ENCODE measurements around the gene FBRSL1. TPM values are rescaled to one million over a fixed set of nuclear protein-coding genes. Genes with fewer than 3 reads are reported as not detected.
"Not testable (repeated sequence)": the region's sequence is repeated elsewhere in the genome, so short reads cannot be mapped to it uniquely, and the experiment has no call there.

The FBRSL1 gene
- total RNA-seq, 2 experiments from 2014 or later: 35.7 to 55.1 TPM

- DNase-seq (no peak), ATAC-seq (no peak)
- no peaks in the 10 kb centered on the region for H3K27me3 Mint-ChIP-seq
- ChIA-PET POLR2A (no interaction called here), CTCF (interaction anchor here (0.6 to 1.0 kb wide), 3 partner anchors 65 to 88 kb away, joined by 3 read pairs; no protein-coding TSS in a partner anchor)
- intact Hi-C loops (cut with DNase I, micrococcal nuclease): no loop called here
- no peak overlapping the region for H3K27ac Mint-ChIP-seq
- no peak overlapping the region for H3K4me3 Mint-ChIP-seq
- no peaks in the 10 kb centered on the region for H3K36me3 Mint-ChIP-seq (ENCODE audit: low read depth)
- no peaks in the 10 kb centered on the region for H3K9me3 Mint-ChIP-seq (ENCODE audit: low read depth)
- peaks cover 4% of the 10 kb centered on the region for H3K4me1 Mint-ChIP-seq
Observed at GRCh38 chr12:132527186-132527882, 37.4 kb downstream of the FBRSL1 start.

- no peak overlapping the region for H3K4me3 Mint-ChIP-seq
- H3K27ac Mint-ChIP-seq: no peak overlapping the region
- H3K36me3 Mint-ChIP-seq (ENCODE audit: low read depth): no peaks in the 10 kb centered on the region
- DNase-seq: no peak
- H3K9me3 Mint-ChIP-seq (ENCODE audit: low read depth): no peaks in the 10 kb centered on the region
- peaks cover 4% of the 10 kb centered on the region for H3K4me1 Mint-ChIP-seq
- ChIA-PET CTCF (interaction anchor here (0.8 to 1.0 kb wide), 2 partner anchors 87 to 113 kb away, joined by 3 read pairs; no protein-coding TSS in a partner anchor), POLR2A (no interaction called here)
- H3K27me3 Mint-ChIP-seq: no peaks in the 10 kb centered on the region
- no peak for ATAC-seq
- intact Hi-C loops (cut with DNase I, micrococcal nuclease): no loop called here
Observed at GRCh38 chr12:132527883-132528264, 37.9 kb downstream of the FBRSL1 start.

DNA sequence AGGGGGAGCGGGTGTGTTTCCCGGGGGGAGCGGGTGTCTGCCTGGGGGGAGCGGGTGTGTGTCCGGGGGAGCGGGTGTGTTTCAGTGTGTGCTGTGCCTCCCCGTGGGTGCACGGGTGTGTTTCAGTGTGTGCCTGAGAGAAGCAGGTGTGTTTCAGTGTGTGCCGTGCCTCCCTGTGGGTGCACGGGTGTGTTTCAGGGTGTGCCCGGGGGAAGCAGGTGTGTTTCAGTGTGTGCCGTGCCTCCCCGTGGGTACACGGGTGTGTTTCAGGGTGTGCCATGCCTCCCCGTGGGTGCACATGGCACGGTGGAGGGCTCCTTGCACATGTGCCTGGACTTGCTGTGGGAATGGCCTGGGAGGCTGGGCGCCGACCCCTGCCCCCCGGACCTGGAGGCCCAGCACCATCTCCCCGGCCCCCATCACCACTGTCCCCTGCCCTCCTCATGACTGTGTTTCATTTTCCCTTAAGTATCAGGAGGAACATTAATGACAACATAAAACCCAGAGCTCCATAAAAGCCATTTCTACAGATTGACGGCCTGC, 38.7 kb downstream of the FBRSL1 start:
- DNase-seq (no peak), ATAC-seq (no peak)
- H3K9me3 Mint-ChIP-seq (ENCODE audit: low read depth): no peaks in the 10 kb centered on the region
- intact Hi-C loops (cut with DNase I, micrococcal nuclease): no loop called here
- H3K27ac Mint-ChIP-seq: no peak overlapping the region
- no peaks in the 10 kb centered on the region for H3K27me3 Mint-ChIP-seq
- POLR2A ChIA-PET: no interaction called here
- no peaks in the 10 kb centered on the region for H3K36me3 Mint-ChIP-seq (ENCODE audit: low read depth)
- H3K4me1 Mint-ChIP-seq: peaks cover 3% of the 10 kb centered on the region
- CTCF ChIA-PET: interaction anchor here (0.8 to 0.9 kb wide), 2 partner anchors 9 to 113 kb away, joined by 3 to 4 read pairs; no protein-coding TSS in a partner anchor
- no peak overlapping the region for H3K4me3 Mint-ChIP-seq

GRCh38 chr12:132529156-132529839, 39.3 kb downstream of the FBRSL1 start:
- Mint-ChIP-seq H3K4me3 (no peak overlapping the region), H3K4me1 (no peaks in the 10 kb centered on the region), H3K27me3 (no peaks in the 10 kb centered on the region), H3K27ac (no peak overlapping the region), H3K36me3 (ENCODE audit: low read depth) (no peaks in the 10 kb centered on the region), H3K9me3 (ENCODE audit: low read depth) (no peaks in the 10 kb centered on the region)
- CTCF ChIA-PET: interaction anchor here (0.9 to 1.4 kb wide), 2 partner anchors 10 to 32 kb away, joined by 3 to 4 read pairs; no protein-coding TSS in a partner anchor
- POLR2A ChIA-PET: no interaction called here
- intact Hi-C loops (cut with DNase I, micrococcal nuclease): no loop called here
- ATAC-seq (no peak), DNase-seq (no peak)

DNA sequence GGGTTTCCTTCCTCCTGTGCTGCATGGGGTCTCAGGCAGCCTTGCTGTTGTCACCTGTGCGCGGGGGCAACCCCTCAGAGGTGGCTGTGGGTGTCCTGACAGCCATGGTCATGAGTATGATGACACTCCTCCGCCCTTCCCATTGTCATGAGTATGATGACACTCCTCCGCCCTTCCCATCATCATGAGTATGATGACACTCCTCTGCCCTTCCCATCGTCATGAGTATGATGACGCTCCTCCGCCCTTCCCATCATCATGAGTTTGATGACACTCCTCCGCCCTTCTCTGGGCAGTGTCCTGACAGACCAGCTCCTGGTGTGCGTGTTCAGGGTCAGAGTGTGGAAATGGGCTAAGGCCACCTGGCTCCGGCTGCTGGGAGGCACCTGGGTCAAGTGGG, 40.0 kb downstream of the FBRSL1 start:
- ChIA-PET CTCF (interaction anchor here (0.9 to 1.4 kb wide), 2 partner anchors 10 to 31 kb away, joined by 3 to 4 read pairs; no protein-coding TSS in a partner anchor), POLR2A (no interaction called here)
- no peaks in the 10 kb centered on the region for H3K27me3 Mint-ChIP-seq
- no peaks in the 10 kb centered on the region for H3K36me3 Mint-ChIP-seq (ENCODE audit: low read depth)
- no peak overlapping the region for H3K4me3 Mint-ChIP-seq
- intact Hi-C loops (cut with DNase I, micrococcal nuclease): no loop called here
- DNase-seq: no peak
- H3K27ac Mint-ChIP-seq: no peak overlapping the region
- ATAC-seq: no peak
- no peaks in the 10 kb centered on the region for H3K9me3 Mint-ChIP-seq (ENCODE audit: low read depth)
- H3K4me1 Mint-ChIP-seq: no peaks in the 10 kb centered on the region

DNA sequence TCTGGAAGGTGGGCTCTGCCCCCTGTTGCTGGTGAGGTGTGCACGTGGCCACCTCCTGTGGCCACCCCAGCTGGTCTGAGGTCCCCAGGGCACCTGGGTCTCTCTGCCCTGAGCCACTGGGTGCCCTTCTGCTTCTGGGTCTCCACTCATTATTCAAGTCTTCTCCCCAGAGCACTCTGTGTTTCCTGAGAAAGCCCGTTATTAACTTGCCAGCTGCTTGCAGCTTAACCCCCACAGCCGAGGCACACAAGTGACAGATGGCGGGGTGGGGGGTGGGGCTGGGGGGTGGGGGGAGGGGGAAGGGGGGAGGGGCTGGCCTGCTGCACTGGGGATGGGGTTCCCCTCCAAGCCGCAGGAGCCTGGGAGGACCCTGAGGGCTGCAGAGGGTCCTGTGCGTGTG, 40.5 kb downstream of the FBRSL1 start:
- H3K9me3 Mint-ChIP-seq (ENCODE audit: low read depth): peaks cover 3% of the 10 kb centered on the region
- no peaks in the 10 kb centered on the region for H3K27me3 Mint-ChIP-seq
- intact Hi-C loops (cut with DNase I, micrococcal nuclease): no loop called here
- no peaks in the 10 kb centered on the region for H3K4me1 Mint-ChIP-seq
- no peaks in the 10 kb centered on the region for H3K36me3 Mint-ChIP-seq (ENCODE audit: low read depth)
- ATAC-seq (no peak), DNase-seq (no peak)
- ChIA-PET POLR2A (no interaction called here), CTCF (interaction anchor here (1.4 kb wide), 1 partner anchor 31 kb away, joined by 3 read pairs; no protein-coding TSS in a partner anchor)
- no peak overlapping the region for H3K27ac Mint-ChIP-seq
- no peak overlapping the region for H3K4me3 Mint-ChIP-seq

- intact Hi-C loops (cut with DNase I, micrococcal nuclease): no loop called here
- no peaks in the 10 kb centered on the region for H3K27me3 Mint-ChIP-seq
- peaks cover 4% of the 10 kb centered on the region for H3K9me3 Mint-ChIP-seq (ENCODE audit: low read depth)
- no peaks in the 10 kb centered on the region for H3K36me3 Mint-ChIP-seq (ENCODE audit: low read depth)
- DNase-seq (no peak), ATAC-seq (no peak)
- ChIA-PET POLR2A (no interaction called here), CTCF (interaction anchor here (1.4 kb wide), 1 partner anchor 30 kb away, joined by 3 read pairs; no protein-coding TSS in a partner anchor)
- no peak overlapping the region for H3K4me3 Mint-ChIP-seq
- H3K4me1 Mint-ChIP-seq: no peaks in the 10 kb centered on the region
- no peak overlapping the region for H3K27ac Mint-ChIP-seq
Observed at GRCh38 chr12:132530851-132531250, 40.9 kb downstream of the FBRSL1 start.

DNA sequence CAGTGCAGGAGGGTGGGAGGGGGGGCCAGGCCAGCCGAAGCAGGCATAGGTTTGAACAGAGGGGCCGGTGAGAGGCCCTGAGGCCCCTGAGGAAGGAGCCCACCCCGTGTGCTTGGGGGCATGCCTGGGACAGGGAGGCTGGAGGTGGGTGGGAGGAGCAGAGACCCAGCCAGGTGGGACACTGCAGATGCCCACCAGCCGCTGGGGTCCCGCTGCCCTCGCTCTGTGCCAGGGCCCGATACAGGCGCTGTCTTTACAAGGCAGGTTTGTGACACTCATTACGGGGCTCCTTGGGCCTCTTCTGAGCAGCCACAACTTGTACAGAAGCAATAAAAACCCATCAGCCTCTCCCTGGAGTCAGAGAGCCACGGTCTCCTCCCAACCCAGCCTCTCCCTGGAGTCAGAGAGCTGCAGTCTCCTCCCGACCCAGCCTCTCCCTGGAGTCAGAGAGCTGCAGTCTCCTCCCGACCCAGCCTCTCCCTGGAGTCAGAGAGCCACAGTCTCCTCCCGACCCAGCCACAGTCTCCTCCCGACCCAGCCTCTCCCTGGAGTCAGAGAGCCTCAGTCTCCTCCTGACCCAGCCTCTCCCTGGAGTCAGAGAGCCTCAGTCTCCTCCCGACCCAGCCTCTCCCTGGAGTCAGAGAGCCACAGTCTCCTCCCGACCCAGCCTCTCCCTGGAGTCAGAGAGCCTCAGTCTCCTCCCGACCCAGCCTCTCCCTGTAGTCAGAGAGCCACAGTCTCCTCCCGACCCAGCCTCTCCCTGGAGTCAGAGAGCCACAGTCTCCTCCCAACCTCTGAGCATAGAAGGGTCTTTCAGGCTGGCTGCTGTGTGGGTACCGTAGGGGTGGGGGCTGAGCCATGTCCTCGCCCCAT, 43.0 kb downstream of the FBRSL1 start:
- CTCF ChIA-PET, H3K27me3 Mint-ChIP-seq: not testable (repeated sequence)

DNA sequence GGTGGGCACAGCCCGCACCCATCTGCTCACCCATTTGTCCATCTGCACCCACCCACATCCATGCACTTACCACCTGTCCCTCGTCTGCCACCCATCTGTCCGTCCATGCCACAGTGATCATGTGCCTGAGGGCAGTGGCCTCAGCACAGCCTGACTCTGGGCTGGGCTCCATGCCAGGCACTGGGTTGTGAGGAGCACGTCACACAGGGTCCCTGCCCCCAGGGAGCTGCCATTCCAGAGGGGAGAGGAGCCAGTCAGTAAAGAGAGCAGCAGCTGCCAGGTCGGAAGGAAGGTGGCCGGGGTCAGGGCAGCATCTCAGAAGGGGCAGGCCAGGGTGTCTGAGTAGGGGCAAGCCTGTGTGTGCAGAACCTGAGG, 43.6 kb downstream of the FBRSL1 start:
- POLR2A ChIA-PET: no interaction called here
- H3K27ac Mint-ChIP-seq: no peak overlapping the region
- no peaks in the 10 kb centered on the region for H3K27me3 Mint-ChIP-seq
- peaks cover 4% of the 10 kb centered on the region for H3K9me3 Mint-ChIP-seq (ENCODE audit: low read depth)
- no peaks in the 10 kb centered on the region for H3K36me3 Mint-ChIP-seq (ENCODE audit: low read depth)
- H3K4me1 Mint-ChIP-seq: no peaks in the 10 kb centered on the region
- ATAC-seq (no peak), DNase-seq (no peak)
- intact Hi-C loops (cut with DNase I, micrococcal nuclease): no loop called here
- no peak overlapping the region for H3K4me3 Mint-ChIP-seq
- CTCF ChIA-PET: no interaction called here

More for the DNA sequence above, 43.0 kb downstream of the FBRSL1 start:
- H3K4me3 Mint-ChIP-seq; H3K9me3 Mint-ChIP-seq (ENCODE audit: low read depth); ATAC-seq; POLR2A ChIA-PET; H3K4me1 Mint-ChIP-seq; DNase-seq; intact Hi-C loops (cut with DNase I, micrococcal nuclease); H3K36me3 Mint-ChIP-seq (ENCODE audit: low read depth); H3K27ac Mint-ChIP-seq: not testable (repeated sequence)

DNA sequence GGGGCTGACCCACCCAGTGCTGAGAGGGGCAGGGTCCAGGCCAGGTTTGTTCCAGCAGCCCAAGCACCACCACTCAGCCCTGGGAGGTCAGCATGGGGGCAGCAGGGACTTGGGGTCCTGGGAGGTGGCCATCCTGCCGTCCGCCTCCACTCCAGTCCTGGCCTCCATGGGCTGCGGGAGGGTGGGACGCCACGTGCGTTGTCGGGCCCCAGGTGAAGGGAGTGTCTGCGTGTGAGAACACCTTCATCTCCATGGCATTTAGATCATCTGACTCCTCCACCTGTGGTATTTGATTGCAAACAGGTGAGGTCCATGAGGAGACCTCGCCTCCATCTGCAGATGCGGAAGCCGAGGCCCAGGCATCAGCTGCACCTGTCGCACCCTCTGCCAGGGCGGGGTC, 44.1 kb downstream of the FBRSL1 start:
- ChIA-PET CTCF (no interaction called here), POLR2A (no interaction called here)
- Mint-ChIP-seq H3K4me1 (no peaks in the 10 kb centered on the region), H3K36me3 (ENCODE audit: low read depth) (no peaks in the 10 kb centered on the region), H3K9me3 (ENCODE audit: low read depth) (peaks cover 4% of the 10 kb centered on the region), H3K4me3 (no peak overlapping the region), H3K27me3 (no peaks in the 10 kb centered on the region), H3K27ac (no peak overlapping the region)
- intact Hi-C loops (cut with DNase I, micrococcal nuclease): no loop called here
- ATAC-seq (no peak), DNase-seq (no peak)

- Mint-ChIP-seq H3K9me3 (ENCODE audit: low read depth) (peaks cover 4% of the 10 kb centered on the region), H3K36me3 (ENCODE audit: low read depth) (no peaks in the 10 kb centered on the region), H3K27me3 (no peaks in the 10 kb centered on the region), H3K27ac (no peak overlapping the region), H3K4me3 (no peak overlapping the region), H3K4me1 (no peaks in the 10 kb centered on the region)
- DNase-seq (no peak), ATAC-seq (no peak)
- ChIA-PET POLR2A (no interaction called here), CTCF (no interaction called here)
- intact Hi-C loops (cut with DNase I, micrococcal nuclease): no loop called here
Observed at GRCh38 chr12:132535019-132535418, 45.1 kb downstream of the FBRSL1 start.
